NCI-H1092 (cell line): ENCODE results near the gene TMEM176A.
"Not testable (repeated sequence)": the region's sequence is repeated elsewhere in the genome, so short reads cannot be mapped to it uniquely, and the experiment has no call there.

ENCODE experiments used
- DNase-seq: peaks from one replicate; lab custom pipeline; 2025; lab: John Stamatoyannopoulos, UW

Gene TMEM176A

GRCh38 chr7:150788474-150789269, 11.9 kb upstream of the TMEM176A start:
- peak; percentile 5 for DNase-seq

GRCh38 chr7:150790416-150791075, 10.0 kb upstream of the TMEM176A start:
- no peak for DNase-seq

DNA sequence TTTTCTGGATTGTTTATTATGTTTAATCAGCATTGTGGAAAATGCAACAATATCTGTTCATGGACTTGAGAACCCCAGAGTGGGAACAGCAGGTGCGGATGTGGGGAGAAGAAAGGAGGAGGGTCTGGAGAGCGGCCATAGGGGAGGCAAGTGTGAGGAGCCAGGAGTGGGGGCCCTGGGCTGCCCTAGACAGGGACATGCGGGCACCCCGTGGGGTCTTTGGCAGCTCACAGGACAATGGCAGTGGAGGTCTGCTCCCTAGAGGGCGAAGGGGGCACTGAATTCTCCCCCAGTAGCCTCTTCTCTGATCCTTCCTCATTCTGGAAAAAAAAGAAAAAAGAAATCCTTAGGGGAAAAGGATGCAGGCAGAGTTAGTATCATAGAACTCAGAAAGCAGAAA, 9.3 kb upstream of the TMEM176A start:
- no peak for DNase-seq

- no peak for DNase-seq
Measured at GRCh38 chr7:150791746-150792452, 8.7 kb upstream of the TMEM176A start.

DNA sequence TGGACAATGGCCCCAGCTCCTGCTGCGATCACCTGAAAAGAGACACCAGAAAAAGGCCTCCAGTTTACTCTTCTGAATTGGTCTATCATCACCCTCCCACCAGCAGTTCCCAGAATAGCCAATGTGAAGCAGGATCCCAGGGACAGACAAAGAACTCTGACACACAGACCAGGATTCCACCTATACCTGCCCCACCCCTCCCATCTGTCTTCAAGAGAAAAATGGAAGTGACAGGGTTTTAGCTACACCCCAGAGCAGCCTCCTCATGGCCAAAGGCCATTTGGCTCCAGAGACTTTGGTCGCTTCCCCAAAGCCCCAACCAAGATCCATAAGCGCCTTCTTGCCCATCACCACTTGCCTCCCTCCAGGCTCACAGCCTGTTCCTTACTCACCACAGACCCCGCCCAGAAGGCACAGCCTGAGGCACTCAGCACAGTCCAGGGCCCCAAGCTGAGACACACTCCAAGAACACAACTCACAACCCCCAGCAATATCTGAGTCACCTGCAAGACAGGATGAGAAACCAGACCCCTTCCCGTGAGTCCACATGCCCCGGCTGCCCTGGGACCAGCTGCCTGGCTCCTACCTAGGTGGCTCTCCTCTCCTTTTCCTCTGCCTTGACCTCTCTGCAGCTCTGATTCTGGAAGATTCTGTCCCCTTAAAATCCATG, 6.9 kb upstream of the TMEM176A start:
- DNase-seq: no peak

GRCh38 chr7:150797661-150798060, 2.9 kb upstream of the TMEM176A start:
- DNase-seq: no peak

- DNase-seq: no peak
Measured at GRCh38 chr7:150799156-150799555, 1.4 kb upstream of the TMEM176A start.

GRCh38 chr7:150799741-150800580, 608 bp upstream of the TMEM176A start, which contains the start of gene TMEM176B:
TSS of gene TMEM176B (minus strand) at chr7:150800364. CDS start at chr7:150796569, 3,795 bp downstream.
- DNase-seq: no peak

DNA sequence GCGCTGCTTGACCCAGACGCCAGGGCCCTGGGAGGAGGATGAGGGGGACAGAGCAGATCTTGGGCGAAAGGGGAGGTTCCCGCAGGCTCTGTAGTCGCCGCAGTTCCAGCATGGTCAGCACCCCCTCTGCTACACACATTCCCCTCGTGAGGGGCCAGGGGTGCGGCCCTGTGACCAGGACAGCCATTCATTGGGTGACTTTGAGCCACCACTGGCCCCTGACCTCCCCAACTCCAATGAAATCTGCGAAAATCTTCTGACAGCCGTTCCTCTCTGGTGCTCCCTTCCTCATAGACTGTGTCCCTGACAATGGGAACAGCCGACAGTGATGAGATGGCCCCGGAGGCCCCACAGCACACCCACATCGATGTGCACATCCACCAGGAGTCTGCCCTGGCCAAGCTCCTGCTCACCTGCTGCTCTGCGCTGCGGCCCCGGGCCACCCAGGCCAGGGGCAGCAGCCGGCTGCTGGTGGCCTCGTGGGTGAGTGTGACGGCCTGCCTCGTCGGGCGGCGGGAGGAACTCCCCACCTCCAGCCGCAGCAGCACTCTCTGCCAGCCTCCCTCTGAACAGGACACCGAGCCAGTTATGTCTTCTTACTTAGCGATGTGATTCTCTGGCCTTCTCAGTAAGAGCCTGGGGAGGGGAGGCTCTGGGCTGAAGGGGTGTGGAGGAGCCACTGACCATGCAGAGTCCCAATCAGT, 825 bp downstream of the TMEM176A start:
- no peak for DNase-seq

GRCh38 chr7:150801946-150802771, 1.6 kb downstream of the TMEM176A start:
- no peak for DNase-seq

DNA sequence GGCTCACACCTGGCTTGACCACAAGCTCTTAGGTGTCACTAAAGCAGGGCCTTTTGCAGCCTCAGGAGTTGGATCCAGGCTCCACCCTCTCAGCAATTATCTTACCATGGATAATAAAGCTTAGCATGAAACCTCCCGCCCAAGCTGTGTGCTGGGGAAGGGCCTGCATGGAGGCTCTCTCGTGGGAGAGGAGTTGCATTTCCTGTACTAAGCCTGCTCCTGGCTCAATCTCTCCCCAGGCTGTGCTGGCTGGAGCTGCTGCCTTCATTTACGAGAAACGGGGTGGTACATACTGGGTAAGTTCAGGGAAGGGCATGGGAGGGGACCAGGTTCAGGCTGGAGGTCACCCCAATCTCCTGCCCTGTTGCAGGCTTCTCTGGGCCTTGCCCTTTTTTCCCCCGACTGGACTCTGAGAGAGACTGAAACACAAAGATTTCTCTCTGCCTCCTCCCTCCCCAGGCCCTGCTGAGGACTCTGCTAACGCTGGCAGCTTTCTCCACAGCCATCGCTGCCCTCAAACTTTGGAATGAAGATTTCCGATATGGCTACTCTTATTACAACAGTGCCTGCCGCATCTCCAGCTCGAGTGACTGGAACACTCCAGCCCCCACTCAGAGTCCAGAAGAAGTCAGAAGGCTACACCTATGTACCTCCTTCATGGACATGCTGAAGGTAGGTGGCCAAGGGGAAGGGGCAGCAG, 2.7 kb downstream of the TMEM176A start:
- no peak for DNase-seq

GRCh38 chr7:150804802-150805201, 4.2 kb downstream of the TMEM176A start:
- no peak for DNase-seq

DNA sequence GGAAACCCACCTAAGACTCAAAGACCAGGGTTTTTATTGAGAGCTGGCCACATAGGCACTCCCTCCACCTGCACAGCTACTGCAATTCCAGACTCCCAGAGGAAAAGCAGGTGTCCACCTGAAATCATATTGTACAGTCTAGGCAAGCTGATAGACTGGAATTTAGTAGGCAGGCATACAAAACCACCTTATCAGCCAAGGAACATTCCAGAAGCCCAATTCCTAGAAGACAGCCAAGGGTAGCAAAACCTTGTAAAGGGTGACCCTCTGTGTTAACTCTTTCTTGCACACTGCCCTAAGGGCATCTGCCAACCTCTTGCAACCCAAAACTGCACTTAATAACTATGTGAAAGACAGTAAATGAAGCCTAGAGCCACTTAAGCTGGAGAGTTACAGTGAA, 5.3 kb downstream of the TMEM176A start:
- DNase-seq: no peak

DNA sequence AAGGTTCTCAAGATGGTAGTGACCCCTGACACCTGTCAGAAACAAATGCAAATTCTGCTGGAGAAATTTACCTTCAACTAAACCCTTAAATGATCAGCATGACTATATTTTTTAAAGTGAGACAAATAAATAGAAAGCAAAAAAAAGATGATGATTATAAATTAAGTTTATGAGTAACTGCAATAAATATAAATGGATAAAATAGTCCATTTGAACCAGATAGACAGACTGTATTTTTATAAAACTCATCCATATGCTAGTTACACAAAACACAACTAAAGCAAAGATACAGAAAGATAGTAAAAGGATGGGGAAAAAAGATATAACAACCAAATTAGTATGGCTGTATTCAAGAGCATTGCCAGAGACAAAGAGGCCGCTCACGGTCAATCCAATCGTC, 5.9 kb downstream of the TMEM176A start:
- no peak for DNase-seq

DNA sequence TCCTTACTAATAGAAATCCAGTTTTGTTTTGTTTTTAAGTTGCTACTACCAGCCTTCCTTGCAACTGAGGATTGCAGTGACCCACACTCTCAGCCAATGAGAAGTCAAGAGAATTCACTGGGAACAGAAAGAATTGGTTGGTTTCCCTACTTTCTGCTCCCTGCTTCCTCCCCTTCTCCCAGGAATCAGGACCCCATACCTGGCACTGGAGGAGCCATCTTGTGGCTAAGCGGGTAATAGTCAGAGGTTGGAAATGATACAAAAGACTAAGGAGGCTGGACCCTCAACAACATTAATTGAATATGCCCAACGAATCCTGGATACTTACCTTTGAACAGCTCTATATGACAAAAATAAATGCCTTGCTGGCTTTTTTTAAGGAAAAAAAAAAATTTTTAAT, 6.3 kb downstream of the TMEM176A start:
- DNase-seq: no peak

- not testable (repeated sequence) for DNase-seq
Measured at GRCh38 chr7:150807616-150808438, 7.3 kb downstream of the TMEM176A start.

DNA sequence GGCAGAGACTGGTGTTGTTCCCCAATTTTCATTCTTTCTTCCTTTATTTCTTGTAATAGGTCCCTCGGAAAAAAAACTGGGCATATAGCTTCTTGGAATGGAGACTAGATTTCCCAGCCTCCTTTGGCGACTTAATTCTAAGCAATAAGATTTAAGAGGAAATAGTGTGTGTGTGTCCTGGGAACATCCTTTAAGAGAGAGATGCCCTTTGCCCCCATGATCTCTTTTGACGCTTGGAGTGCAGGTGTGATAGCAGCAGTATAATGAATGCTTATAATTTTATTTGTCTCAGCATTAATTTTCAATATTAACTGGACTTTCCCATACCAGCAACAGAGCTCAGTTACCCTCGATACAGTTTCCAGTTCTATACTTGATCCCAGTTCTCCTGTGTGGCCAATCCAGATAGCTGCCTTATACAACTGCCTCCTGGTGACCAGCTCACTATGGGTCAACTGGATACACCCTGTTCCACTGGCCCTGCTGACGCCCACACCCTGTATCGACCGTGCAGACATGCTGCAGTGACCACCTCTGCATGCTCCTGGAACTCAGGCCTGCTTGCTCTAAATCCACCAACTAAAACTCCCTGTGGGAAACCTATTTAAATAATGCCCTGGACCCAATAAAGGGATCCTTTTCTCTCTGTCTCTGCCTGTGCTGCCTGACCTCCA, 13.9 kb downstream of the TMEM176A start:
- DNase-seq: no peak

DNA sequence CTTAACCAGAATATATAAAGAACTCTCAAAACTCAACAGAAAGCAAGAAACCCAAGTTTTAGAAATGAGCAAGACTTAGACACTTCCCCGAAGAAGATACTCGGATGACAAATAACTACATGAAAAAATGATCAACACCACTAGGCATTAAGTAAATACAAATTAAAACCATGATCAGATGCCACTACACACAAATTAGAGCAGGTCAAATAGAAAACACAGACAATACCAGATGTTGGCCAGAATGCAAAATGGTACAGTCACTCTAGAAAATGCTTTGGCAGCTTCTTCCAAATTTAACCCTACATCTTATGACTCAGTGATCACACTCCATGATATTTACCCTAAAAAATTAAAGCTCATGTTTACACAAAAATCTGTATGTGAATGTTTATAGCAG, 18.4 kb downstream of the TMEM176A start:
- no peak for DNase-seq
